Fibroblast of lung (primary cell): ENCODE measurements around the gene FAM78B. TPM values are rescaled to one million over a fixed set of nuclear protein-coding genes. Genes with fewer than 3 reads are reported as not detected.
A peak's percentile ranks its signal among the peaks of the same experiment; 100 is the strongest.

Experiments
- DNase-seq, 2 donors: peaks; one replicate each; pipeline versions ENCODE4 v3.0.0 to v3.0.0-alpha.2; 2010; ENCODE audit warnings: low read depth in 2 of 2
- H2AFZ ChIP-seq: 2 replicates; pipeline ENCODE4 v1.5.1; 2012; ENCODE audit warnings: low read length, control low read depth, inconsistent platforms
- H3K27ac ChIP-seq: 2 replicates; pipeline ENCODE4 v1.5.1; 2011; ENCODE audit warnings: low read length, control low read depth; ENCODE audit not compliant: insufficient read depth
- H3K27me3 ChIP-seq: 2 replicates; pipeline ENCODE4 v1.5.1; 2011; ENCODE audit warnings: mild to moderate bottlenecking, low read length; ENCODE audit not compliant: control insufficient read depth, insufficient read depth
- H3K36me3 ChIP-seq: 2 replicates; pipeline ENCODE4 v1.5.1; 2011; ENCODE audit warnings: low read length; ENCODE audit not compliant: control insufficient read depth, insufficient read depth
- H3K4me1 ChIP-seq: 2 replicates; pipeline ENCODE4 v1.5.1; 2011; ENCODE audit warnings: low read length; ENCODE audit not compliant: control insufficient read depth, insufficient read depth; ENCODE audit errors: extremely low read depth
- H3K4me2 ChIP-seq: 2 replicates; pipeline ENCODE4 v1.5.1; 2011; ENCODE audit warnings: low read length, control low read depth; ENCODE audit not compliant: insufficient read depth; ENCODE audit errors: extremely low read depth
- H3K4me3 ChIP-seq, 4 experiments: fragments of 200-600 bp in 1 of 4; sonication (generic) in 1 of 4; replicated peaks in 1 of 4; 2 replicates each; pipeline ENCODE4 v1.5.1; 2011 to 2016; ENCODE audit warnings: low read length in 4 of 4, low read depth in 3 of 4, mild to moderate bottlenecking in 3 of 4, control low read depth in 2 of 4, inconsistent platforms in 1 of 4, mixed read lengths in 1 of 4; ENCODE audit not compliant: insufficient read depth in 1 of 4; ENCODE audit errors: control extremely low read depth in 1 of 4
- H3K79me2 ChIP-seq: 2 replicates; pipeline ENCODE4 v1.5.1; 2012; ENCODE audit warnings: mild to moderate bottlenecking, low read length, inconsistent platforms; ENCODE audit not compliant: control insufficient read depth, insufficient read depth
- H3K9ac ChIP-seq: 2 replicates; pipeline ENCODE4 v1.5.1; 2011; ENCODE audit warnings: mild to moderate bottlenecking, low read length, control low read depth; ENCODE audit not compliant: insufficient read depth
- H3K9me3 ChIP-seq: 2 replicates; pipeline ENCODE4 v1.5.1; 2012; ENCODE audit warnings: low read depth, low read length; ENCODE audit not compliant: control insufficient read depth, insufficient read depth
- H4K20me1 ChIP-seq: 2 replicates; pipeline ENCODE4 v1.5.1; 2011; ENCODE audit warnings: low read length; ENCODE audit not compliant: control insufficient read depth, insufficient read depth; ENCODE audit errors: extremely low read depth
- EZH2 ChIP-seq: IDR thresholded peaks from 2 replicates; pipeline ENCODE4 v1.5.1; 2012; ENCODE audit warnings: low read length, control low read depth, mild to moderate bottlenecking; ENCODE audit errors: missing control alignments
- polyA plus RNA-seq, 2 donors: library from polyadenylated mRNA; depleted of rRNA in 1 of 2; stranded (reverse) in 1 of 2; unstranded in 1 of 2; fragments of >200 nt; gene quantifications; 2 replicates each; pipeline ENCODE4 v1.2.1, GENCODE V29; 2011 to 2012; ENCODE audit warnings: missing spikeins in 1 of 2
- total RNA-seq: library from RNA; depleted of rRNA; stranded (reverse); fragments of >200 nt; gene quantifications from 2 replicates; pipeline ENCODE4 v1.2.1, GENCODE V29; 2014
- TF ChIP-seq, protein P1 (sequence below), 2 donors: IDR thresholded peaks in 1 of 2; conservative IDR thresholded peaks in 1 of 2; 1 replicate in 1 of 2; 2 replicates in 1 of 2; pipeline ENCODE4 v1.5.1; 2011 to 2012; ENCODE audit warnings: low read length in 2 of 2, control low read depth in 1 of 2, inconsistent platforms in 1 of 2, low read depth in 1 of 2, mild to moderate bottlenecking in 1 of 2

The FAM78B gene
- total and polyA plus RNA-seq, 2 donors (not counting 1 experiment from before 2014, with no cell fraction given) = 0.15 to 0.33 TPM

DNA sequence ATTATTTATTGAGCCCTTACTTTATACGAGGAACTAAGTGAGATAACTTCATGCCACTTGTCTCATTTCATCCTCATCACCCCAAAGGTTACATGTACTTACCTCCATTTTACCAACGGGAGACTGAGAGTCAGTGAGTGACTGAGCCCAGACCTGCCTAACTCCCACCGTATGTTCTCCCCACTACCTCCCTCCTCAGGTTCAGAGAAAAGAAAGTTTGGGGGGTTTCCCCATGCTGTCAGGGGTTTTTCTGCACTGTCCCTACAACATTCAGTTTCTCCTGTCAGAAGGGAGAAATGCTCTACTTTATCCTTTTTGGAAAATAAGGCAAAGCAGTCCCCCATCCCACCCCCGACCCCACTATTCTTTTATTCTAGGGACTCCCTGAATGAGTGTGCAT lies 32.9 kb downstream of the FAM78B start:
- Histone ChIP-seq H3K27me3 (no peaks in the 10 kb centered on the region), H3K4me2 (no peak overlapping the region), H3K27ac (no peak overlapping the region), H3K79me2 (no peaks in the 10 kb centered on the region), H2AFZ (no peak overlapping the region), H3K9ac (no peak overlapping the region), H3K9me3 (no peaks in the 10 kb centered on the region), H3K36me3 (no peaks in the 10 kb centered on the region), H4K20me1 (no peaks in the 10 kb centered on the region), H3K4me1 (no peaks in the 10 kb centered on the region), H3K4me3 (no peak overlapping the region)
- TF ChIP-seq, protein P1, sequence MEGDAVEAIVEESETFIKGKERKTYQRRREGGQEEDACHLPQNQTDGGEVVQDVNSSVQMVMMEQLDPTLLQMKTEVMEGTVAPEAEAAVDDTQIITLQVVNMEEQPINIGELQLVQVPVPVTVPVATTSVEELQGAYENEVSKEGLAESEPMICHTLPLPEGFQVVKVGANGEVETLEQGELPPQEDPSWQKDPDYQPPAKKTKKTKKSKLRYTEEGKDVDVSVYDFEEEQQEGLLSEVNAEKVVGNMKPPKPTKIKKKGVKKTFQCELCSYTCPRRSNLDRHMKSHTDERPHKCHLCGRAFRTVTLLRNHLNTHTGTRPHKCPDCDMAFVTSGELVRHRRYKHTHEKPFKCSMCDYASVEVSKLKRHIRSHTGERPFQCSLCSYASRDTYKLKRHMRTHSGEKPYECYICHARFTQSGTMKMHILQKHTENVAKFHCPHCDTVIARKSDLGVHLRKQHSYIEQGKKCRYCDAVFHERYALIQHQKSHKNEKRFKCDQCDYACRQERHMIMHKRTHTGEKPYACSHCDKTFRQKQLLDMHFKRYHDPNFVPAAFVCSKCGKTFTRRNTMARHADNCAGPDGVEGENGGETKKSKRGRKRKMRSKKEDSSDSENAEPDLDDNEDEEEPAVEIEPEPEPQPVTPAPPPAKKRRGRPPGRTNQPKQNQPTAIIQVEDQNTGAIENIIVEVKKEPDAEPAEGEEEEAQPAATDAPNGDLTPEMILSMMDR (conservative IDR thresholded peaks at IDR 0.05 in 1 of 2, IDR thresholded peaks at IDR 0.05 in 1 of 2; ENCODE audit: low read depth in 1 of 2, low read length in 2 of 2) = no peak
- no peak for TF ChIP-seq EZH2
- DNase-seq = no peak

DNA sequence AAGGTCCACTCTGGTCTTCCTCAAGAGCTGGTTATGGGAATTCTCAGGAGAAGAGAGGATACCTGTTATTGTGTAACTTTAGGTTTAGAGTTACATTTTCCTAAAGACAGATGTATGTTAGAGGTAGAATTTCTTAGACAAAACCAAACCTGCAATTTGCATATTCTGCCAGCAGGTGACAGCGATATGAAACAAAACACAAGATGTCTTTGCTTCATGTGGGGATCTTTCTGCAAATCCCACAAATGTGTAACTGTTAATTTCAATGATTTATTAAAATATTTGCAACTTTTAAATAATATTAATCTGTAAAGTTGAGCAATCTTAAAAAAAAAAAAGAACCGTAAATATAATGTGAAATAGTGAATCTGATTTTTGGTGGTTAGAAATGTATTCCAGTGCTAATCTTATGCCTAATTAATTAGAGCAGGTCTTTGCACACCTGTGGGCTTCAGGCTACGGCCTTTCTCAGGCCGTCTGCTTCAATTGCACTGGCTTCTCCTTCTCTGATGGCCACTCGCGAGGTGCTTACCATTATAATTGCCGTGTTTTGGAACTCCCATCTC lies 33.4 kb downstream of the FAM78B start:
- Histone ChIP-seq H3K4me3 (no peak overlapping the region), H3K27ac (no peak overlapping the region), H3K4me2 (no peak overlapping the region), H3K27me3 (no peaks in the 10 kb centered on the region), H3K36me3 (no peaks in the 10 kb centered on the region), H2AFZ (no peak overlapping the region), H3K9ac (no peak overlapping the region), H3K9me3 (no peaks in the 10 kb centered on the region), H3K79me2 (no peaks in the 10 kb centered on the region), H3K4me1 (no peaks in the 10 kb centered on the region), H4K20me1 (no peaks in the 10 kb centered on the region)
- TF ChIP-seq, protein P1 (conservative IDR thresholded peaks at IDR 0.05 in 1 of 2, IDR thresholded peaks at IDR 0.05 in 1 of 2; ENCODE audit: low read depth in 1 of 2, low read length in 2 of 2) = peak in 1 of 2 donors; percentile 24
- TF ChIP-seq EZH2 = no peak
- DNase-seq = peak in 1 of 2 donors; percentile 1

DNA sequence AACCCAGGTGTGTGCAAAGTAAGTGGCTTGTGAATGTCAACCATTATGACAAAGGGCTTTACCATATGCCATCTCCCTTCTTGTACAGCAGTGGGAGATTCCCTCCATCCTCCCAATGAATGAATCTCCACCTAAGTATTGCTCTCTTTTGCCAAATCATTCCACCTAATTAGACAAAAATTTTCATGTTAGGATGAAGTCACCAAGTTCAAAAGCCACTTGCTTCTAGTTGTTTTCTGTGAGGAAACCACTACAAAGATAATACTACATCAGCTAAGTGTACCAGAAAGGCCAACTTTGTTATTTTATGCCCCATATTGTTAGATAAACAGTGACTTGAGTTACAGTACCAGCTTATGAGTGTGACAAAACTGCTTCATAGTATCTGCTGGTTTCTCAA lies 34.3 kb downstream of the FAM78B start:
- no peaks in the 10 kb centered on the region for H3K4me1 ChIP-seq
- no peak overlapping the region for H3K4me3 ChIP-seq
- H4K20me1 ChIP-seq = no peaks in the 10 kb centered on the region
- DNase-seq = peak in 1 of 2 donors; percentile 69
- no peaks in the 10 kb centered on the region for H3K9me3 ChIP-seq
- H3K27ac ChIP-seq = no peak overlapping the region
- no peak overlapping the region for H3K9ac ChIP-seq
- no peaks in the 10 kb centered on the region for H3K36me3 ChIP-seq
- H3K27me3 ChIP-seq = no peaks in the 10 kb centered on the region
- no peak overlapping the region for H2AFZ ChIP-seq
- H3K4me2 ChIP-seq = no peak overlapping the region
- no peaks in the 10 kb centered on the region for H3K79me2 ChIP-seq
- TF ChIP-seq EZH2 = no peak
- TF ChIP-seq, protein P1 (conservative IDR thresholded peaks at IDR 0.05 in 1 of 2, IDR thresholded peaks at IDR 0.05 in 1 of 2; ENCODE audit: low read depth in 1 of 2, low read length in 2 of 2) = no peak
